Activated T-helper 1 cell treated with anti-CD3 and anti-CD28 coated beads, Interleukin-2, amount 50 U/mL, for 16 hours (primary cell): ENCODE measurements around the gene HES4.
"Not testable (repeated sequence)": the region's sequence is repeated elsewhere in the genome, so short reads cannot be mapped to it uniquely, and the experiment has no call there.

Source experiments
- DNase-seq, 2 donors: peaks; one replicate each; pipeline ENCODE4 v3.0.0-alpha.2; 2020; ENCODE audit warnings: low read depth in 1 of 2, low spot score in 1 of 2

The HES4 gene

DNA sequence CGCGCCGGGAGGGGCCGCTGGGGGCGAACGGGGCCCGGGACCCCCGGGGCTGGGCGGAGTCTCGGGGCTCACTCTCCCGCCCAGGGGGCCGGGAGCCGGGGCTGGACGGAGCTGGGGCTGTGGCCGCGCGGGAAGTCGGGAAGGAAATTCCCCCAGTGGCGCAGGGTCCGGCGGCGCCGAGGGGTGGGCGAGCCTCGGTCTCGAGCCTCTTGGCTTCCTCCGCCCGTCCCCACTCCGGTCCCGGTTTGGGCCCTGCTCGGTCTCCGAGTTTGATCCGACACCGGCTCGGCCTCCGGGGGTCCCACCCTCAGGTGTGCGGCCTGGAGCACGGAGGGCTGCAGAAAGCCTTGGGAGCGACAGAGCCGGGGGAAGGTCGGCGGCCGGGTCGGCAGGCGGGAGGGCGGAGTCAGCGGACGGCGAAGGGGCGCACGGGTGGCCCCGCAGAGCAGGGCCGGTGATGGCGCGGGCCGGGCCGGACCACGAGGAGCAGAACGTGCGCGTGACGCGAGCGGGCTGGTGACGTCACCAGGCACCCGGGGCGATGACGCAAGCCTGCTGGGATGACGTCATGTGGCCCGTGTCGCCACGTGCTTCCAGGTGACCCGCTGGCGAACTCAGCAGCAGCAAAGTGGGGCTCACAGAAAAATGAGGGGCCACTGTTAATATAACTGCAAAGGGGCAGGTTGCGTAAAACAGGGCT lies 610 bp upstream of the HES4 start:
- peak; percentile 25 to 55 for DNase-seq

DNA sequence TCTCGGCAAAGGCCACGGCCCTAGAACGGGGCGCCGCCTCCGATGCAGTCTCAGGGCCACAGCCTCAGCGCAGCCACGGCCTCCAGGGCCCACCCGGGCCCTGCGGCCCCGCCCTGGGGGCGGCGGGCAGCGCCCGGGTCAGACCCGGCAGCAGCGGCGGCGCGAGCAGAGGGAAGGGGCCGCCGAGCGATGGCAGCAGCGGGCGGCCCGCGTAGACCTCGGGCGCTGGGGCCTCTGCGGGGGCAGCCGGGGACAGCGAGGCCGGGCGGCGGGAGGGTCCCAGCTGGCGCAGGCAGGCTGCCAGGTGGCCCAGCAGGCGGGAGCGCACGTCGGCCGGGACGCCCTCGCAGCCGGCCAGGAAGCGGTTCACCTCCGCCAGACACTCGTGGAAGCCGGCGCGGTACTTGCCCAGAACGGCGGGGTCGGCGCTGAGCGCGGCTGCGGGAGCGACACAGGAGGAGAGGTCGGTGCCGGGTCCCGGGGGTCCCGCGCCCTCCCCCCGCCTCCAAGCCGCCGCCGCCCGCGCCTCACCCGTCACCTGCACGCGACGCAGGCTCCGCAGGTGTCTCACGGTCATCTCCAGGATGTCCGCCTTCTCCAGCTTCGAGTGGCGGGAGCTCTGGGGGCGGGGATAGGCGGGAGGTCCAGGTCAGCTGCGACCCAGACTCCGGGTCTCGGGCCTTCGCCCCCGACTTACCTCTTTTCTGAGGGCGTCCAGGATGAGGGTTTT lies 737 bp downstream of the HES4 start:
- no peak for DNase-seq

DNA sequence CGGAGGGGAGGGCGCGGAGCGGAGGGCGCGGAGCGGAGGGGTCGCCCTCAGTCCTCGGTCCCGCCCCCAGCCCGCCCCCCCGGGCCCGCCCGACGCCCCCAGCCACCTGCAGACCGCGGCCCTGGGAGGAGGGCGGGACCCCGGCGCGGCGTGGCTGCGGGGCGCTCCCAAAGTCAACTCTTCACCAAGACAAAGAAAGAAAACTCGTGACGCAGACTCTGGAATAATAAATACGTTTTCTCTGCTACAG lies 1.2 kb downstream of the HES4 start:
- DNase-seq: no peak

DNA sequence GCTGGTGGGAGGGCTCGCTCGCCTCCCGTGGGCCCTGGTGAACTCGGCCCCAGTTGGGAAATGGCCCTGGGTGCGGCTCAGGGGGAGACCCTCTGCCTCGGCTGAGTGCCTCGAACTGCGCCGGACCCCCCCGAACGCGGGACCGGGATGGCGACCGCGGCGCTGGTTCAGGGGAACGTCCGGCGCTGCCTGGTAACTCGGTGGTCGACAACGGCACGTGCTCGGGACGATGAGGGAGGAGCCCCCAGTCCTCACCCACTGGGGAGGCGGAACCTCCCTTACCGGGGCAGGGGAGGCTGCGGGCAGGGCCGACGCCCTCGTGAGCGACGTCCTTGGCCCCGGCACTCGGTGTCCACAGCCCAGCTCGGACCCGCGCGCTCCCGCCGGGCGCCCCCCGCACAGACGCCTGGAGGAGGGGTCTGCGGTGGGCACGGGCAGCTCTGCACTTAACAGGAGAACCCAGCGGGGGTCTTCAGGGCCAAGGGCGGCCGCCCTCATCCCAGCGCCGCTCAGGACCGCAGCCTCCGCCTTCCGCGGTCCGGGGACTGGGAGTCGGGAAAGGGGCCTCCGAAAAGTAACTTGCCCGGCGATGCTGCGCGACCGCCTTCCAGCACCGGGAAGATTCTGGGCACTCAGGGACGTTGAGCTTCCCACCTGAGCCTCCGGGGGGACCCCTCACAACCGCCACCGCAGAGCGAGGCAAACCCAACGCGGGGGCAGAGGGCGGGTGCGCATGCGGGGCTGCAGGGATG lies 1.7 kb downstream of the HES4 start:
- DNase-seq: no peak

DNA sequence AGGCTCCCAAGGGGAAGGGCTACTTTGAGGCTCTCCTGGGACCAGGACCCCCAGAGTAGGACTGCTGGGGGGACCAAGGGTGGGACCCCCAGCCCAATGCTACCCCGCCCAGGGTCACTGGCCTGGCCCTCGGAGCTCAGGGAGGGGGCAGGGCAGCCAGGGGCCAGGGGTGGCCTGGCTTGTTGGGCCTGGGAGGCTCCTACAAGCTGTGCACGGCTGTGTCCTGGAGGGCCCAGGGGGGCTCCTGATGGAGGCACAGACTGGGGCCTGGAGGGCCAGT lies 2.2 kb downstream of the HES4 start:
- DNase-seq: no peak

DNA sequence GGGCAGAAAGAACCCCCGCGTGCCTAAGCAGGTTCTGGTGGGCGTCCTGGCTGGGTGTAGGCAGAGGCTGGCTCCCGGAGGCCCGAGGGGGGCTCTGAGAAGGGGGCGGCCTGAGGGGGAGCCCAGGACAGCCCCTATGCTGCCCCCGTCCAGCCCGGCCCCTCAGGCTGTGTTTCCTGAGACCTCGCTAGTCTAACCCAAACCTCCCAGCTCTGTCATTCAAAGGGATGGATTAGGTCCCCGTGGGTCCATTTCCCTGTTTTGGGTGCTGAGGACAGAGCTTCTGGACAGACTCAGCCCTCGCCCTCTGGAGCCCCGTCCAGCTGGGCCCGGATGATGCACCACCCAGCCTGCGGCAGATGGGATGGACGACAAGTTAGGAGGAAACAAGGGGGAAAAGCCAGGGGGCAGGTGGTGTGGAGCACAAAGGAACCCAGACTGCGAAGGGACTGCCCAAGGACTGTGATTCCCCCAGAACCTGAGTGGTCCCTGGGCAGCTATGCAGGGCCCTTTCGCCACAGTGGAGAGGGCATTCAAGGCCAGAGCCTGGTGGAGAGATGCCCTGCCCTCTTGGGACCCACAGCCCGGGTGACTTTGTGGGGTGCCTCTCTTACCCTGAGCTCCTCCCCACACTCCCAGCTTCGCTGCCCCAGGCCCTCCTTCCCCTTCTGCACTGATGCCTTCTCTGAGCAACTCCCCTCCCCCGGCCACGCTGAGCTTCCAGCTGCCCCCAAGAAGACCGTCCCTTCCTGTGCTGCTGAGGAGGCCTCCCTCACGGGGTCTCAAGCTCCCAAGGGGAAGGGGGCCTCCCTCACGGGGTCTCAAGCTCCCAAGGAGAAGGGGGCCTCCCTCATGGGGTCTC lies 2.8 kb downstream of the HES4 start:
- DNase-seq: no peak

DNA sequence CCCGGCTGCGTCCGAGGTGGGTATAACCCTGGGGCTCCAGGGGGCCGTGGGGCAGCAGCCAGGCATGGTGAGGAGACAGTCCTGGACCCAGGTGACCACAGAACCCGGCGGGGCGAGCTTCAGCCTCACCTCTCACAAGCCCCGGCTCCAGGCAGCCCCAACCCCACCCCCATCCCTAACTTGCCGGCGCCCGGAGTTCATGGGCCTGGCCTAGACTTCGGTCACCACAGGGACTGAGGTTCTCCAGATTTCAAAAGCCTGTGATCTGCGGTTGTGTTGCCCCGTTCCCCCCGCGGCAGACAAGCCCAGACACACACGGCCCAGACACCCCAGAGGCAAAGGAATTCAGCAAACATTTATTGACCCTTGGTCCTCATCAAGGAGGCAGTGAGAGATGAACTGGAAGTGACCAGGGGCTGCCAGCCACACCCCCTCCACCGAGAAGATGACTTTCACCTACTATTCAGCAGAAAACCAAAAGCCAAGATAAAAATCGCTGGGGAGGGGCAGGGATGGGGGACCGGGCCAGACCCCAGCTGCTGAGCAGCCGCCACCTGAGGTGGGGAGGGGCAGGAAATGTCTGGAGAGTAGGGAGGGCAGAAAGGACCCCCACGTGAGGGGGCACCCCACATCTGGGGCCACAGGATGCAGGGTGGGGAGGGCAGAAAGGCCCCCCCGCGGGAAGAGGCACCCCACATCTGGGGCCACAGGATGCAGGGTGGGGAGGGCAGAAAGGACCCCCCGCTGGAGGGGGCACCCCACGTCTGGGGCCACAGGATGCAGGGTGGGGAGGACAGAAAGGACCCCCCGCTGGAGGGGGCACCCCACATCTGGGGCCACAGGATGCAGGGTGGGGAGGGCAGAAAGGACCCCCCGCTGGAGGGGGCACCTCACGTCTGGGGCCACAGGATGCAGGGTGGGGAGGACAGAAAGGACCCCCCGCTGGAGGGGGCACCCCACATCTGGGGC lies 3.9 kb downstream of the HES4 start:
- no peak for DNase-seq

DNA sequence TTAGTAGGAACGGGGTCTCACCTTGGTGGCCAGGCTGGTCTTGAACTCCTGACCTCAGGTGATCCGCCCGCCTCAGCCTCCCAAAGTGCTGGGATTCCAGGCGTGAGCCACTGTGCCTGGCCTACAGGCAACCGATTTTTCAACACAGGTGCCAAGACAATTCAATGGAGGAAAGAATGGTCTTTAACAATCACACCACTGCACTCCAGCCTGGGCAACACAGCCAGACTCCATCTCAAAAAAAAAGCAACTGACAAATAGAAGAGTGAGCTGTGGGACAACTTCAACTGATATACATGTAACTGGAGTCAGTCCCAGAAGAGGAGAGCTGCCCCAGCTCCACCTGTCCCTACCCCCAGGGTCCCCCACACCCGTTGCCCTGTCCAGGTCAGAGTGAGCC lies 5.4 kb downstream of the HES4 start:
- not testable (repeated sequence) for DNase-seq

DNA sequence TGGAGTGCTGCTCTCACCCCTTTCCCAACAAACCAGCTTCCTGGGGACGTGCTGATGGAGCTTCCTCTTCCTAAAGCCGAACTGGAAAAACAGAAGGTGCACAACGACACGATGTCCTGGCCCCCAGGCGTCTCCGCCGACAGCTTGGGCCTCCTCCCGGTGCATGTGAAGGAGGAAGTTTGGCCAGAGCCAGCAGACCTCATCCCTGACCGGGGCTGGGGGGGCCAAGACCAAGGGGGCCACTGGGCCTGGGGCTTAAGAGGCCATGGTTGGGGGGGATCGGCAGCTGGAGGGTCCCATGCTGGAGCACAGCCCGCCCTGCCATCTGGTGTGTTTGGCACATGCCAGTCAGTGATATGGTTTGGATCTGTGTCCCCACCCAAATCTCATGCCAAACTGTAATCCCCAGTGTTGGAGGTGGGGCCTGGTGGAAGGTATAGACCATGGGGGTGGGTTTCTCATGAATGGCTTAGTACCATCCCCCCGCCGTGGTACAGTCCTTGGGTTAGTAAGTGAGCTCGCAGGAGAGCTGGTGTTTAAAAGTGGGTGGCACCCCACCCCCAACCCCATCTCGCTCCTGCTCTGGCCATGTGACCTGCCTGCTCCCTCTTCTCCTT lies 6.4 kb downstream of the HES4 start:
- DNase-seq: no peak

DNA sequence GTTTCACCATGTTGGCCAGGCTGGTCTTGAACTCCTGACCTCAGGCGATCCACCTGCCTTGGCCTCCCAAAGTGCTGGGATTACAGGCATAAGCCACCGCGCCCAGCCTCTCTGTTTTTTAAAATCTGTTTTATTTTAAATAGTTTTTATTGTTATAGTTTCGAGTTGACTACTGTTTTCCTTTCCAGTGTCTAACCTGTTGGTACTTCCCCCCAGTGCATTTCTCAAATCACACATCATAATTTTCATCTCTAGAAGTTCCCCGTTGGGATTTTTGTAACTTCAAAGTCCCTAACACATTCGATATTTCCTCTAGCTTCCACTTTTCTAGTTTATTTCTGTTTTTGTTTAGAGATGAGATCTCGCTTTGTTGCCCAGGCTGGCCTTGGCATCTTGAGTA lies 7.5 kb downstream of the HES4 start:
- DNase-seq: no peak

DNA sequence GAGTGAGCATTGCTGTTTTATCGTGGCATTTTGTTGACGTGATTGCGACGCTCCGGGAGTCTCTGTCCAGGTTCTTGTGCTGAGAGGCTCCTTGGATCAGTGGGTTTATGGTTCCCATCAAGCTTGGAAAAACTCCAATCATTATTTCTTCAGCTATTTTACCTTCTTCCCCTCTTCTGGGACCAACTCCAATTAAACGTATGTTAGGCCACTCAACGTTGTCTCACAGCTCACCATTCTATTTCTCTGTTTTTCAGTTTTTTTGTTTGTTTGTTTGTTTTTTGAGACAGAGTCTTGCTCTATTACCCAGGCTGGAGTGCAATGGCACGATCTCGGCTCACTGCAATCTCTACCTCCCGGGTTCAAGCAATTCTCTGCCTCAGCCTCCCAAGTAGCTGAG lies 8.0 kb downstream of the HES4 start:
- no peak for DNase-seq

DNA sequence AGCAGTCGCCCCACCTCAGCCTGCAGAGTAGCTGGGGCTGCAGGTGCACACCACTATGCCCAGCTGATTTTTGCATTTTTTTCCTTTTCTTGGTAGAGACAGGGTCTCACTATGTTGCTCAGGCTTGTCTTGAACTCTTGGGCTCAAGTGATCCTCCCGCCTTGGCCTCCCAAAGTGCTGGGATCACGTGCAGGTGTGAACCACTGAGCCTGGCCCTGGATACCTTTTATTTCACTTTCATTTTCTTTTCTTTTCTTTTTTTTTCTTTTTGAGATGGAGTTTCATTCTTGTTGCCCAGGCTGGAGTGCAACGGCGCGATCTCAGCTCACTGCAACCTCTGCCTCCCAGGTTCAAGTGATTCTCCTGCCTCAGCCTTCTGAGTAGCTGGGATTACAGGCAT lies 8.6 kb downstream of the HES4 start:
- DNase-seq: not testable (repeated sequence)

DNA sequence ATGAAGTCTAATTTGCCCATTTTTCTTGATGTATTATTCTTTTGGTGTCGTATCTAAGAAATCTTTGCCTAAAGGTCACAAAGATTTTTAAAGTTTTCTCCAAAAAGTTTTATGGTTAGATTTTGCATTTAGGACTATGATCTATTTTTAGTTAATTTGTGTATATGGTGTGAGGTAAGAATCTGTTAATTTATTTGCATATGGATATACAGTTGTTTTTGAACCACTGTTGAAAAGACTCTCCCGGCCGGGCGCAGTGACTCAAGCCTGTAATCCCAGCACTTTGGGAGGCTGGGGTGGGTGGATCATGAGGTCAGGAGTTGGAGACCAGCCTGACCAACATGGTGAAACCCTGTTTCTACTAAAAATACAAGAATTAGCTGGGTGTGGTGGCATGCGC lies 11.8 kb downstream of the HES4 start:
- not testable (repeated sequence) for DNase-seq

DNA sequence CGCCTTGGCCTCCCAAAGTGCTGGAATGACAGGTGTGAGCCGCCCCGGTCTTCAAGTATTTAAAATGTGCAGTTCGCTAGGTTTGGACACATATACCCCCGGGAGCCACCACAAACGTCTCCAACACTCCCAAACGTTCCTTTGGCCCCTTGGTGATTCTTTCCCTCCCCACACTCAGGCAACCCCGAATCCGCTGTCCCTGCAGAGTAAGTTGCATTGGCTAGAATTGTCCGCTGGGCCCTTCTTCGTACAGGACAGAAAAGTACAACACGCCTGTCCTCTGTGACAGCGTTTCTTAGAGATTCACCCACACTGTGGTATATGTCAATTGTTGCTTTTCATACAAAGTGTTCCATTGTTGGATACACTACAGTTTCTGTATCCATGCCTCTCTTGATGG lies 14.8 kb downstream of the HES4 start:
- DNase-seq: no peak

DNA sequence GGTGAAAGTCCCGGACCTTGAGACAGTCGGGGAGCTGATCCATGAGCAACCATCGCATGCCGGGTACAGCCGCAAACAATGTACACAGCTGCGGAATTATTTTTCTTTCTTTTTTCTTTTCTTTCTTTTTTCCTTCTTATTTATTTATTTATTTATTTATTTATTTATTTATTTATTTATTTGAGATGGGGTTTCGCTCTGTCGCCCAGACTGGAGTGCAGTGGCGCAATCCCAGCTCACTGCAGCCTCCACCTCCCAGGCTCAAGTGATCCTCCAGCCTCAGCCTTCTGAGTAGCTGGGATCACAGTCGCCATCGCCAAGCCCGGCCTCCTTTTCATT lies 15.5 kb downstream of the HES4 start:
- no peak for DNase-seq

DNA sequence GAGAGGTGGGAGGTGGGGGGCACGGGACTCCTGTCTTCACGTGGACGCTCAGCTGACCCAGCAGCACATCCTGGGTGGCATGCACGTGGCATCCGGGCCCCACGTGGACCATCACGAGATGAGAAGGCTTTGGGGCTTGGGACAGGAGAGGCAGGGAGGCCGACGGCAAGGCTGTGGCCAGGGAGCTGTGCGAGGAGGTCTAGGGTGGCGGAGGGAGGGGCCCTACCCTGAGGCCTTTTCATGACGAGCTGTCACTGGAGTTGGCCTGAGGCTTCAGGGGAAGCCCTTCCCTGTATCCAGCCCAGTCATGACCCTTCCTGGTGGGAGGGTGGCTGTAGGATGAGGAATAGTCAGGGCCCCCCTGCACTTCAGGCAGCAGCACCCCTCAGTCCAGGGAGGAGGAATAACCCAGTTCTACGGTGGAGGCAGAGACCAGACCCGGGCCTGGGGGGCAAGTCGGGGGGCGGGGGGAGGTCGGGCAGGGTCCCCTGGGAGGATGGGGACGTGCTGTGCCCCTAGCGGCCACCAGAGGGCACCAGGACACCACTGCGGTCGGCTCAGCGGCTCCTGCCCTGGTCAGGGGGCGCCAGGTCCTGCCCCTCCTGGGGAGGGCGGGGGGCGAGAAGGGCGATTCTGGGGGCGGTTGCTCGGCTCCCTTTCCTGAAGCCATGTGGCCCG lies 16.0 kb downstream of the HES4 start:
- DNase-seq: peak; percentile 40 to 42

DNA sequence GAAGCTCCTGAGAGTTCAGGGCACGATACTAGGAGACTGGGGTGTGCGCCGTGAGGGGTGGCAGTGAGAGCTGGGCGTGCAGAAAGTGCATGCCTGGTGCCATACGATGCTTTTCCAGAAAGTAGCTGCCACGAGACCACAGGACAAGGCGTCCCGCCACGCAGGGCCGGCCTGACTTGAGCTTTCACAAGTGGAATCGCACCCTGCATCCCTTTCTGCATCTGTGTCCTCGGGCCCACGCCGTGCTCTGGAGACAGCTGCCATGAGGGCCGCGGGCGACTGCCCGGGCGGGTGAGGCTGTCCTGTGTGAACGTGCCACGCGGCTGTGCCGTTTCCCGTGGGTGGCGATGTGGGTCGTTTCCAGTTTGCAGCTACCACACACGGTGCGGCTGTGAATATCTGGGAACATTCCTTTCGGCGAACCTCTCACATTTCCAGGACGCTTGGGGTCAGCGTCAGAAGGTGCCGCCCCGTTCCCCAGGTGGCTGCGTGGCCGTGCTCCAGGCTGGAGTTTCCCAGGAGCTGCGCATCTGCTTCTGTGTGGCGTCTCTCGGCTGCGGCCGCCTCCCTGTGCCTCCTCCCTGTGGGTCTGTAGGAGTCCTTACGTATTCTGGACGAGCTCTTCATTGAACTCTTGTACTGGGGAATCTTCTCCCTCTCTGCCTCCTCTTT lies 17.0 kb downstream of the HES4 start:
- no peak for DNase-seq

DNA sequence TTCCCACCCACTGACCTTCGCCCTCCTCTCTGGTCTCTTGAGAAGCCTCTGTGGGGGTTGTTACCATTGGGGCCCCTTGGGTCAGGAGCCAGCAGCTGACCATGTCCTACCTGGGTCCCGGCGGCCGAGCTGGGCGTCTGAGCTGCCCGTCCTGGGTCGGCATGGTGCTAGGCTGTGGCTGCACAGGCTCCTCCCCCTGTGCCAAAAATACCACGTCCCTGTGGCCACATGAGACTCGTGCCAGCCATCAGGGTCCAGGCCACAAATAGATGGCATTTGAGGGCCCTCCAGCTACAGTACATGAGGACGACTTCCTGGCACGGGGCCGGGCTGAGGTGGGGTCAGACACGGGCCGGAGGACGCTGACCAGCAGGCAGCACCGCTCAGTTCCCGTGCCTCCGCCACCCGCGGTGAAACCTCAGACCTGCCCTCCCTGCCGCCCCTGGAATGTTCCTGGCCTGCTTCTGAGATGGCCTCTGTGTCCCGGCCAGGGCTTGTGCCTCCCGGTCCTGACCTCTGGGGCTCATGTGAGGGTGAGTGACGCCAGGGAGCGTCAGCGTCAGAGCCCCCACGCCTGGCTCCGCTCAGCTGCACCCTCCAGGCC lies 17.8 kb downstream of the HES4 start, which contains the start of gene PERM1:
Gene PERM1, minus strand, starts transcription at position 139 of the 604 bp plus-strand sequence. CDS start 1,064 bp downstream, outside the sequence.
- no peak for DNase-seq

DNA sequence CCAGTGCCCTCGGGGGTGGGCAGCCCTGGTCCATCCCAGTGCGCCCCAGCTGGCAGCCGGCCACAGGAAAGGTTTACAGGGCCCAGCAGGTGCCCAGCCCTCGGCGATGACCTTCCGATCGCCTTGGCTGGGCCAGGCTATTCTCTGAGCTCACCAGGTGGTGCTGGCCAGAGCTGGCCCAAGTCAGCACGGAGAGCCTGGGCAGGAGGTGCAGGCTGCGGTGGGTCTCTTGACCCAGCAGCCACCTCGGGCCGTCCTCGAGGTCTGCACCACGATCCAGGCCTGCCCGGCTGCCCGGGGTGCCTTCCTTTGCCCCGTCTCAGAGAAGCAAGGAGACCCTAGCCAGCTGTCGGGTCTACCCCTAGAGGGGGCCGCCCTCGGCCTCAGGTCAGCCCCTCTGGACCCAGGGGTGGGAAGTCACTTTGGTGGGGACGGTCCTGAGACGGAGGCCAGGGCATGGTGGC lies 18.4 kb downstream of the HES4 start:
- no peak for DNase-seq
